ENCODE results near the gene PARD3. TPM values are rescaled to one million over a fixed set of nuclear protein-coding genes. Genes with fewer than 3 reads are reported as not detected.

Gene PARD3
- total RNA-seq, 1 donor from 2014 or later, result 64.5 TPM

DNA sequence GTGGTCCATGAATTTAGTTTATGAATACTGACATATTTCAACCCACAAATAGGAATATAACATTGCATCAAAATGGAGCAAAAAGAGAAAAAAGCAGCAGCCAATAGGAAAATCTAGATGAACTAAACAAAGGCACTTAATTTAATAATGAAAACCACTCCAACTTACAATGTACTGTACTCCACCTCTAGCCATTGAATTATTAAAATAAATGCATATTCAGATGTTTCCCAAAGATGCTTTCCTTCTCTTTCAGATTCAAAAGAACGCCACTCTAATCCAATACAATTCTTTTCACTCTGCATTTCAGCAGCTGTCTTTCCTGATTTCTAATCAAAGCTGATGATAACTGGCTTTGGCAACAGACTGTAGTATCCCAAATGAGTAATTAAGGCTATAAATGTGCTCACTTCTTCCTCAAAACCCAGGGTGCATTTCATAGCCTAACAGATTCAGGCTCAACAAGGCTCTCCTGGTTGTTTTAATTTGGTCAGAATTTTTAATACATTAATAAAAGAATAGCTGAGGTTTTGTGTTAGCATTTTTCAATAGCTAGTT lies 577.1 kb downstream of the PARD3 start:
- ATAC-seq, result no peak

DNA sequence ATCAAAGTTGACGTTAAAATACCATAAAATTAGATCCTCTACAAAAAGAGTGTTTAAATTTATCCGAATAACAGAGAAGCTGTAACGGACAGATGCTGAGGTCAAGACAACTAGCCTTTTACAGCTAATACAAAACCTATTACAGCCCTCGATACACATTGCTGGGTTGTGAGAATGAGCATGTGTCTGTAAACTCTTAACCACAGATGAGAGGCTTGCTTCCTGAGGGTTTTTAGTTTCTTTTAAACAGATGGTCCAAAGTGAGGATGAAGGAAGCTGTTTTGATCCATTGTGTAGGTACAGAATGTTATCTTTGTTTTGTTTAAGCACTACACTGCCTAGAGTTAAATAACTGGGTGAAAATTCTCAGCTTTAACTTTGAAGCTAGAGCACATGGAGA lies 578.2 kb downstream of the PARD3 start:
- ATAC-seq, result no peak

DNA sequence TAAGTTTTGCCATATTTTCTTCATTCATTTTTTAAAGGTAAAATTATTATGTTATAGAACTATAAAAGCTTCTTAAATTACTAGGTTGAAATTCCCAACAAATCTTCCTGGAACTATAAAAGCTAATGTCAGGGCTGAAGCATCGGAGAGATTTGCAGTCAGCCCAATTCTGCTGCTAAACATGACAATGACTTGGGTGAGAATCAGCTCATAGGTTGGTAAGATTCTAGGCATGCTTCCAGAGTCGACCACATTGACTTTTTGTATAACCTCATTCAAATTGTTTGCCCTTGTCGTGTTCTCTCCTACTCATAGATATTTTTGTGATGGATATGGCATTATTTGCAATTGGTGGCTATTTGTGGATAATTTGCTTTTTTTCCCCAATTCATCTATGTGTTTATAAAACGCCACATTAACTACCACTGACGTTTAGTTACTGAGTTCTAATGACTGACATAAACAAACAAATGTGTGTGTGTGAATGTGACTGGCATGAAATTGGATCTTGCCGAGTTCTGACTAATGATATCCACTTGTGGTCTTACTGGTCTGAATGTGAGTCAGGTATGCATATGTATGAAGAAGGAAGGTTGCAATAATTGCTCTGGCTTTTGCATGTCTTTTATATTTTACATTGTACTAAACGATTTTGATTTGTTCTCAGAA lies 579.8 kb downstream of the PARD3 start:
- peak; percentile 68 for ATAC-seq

DNA sequence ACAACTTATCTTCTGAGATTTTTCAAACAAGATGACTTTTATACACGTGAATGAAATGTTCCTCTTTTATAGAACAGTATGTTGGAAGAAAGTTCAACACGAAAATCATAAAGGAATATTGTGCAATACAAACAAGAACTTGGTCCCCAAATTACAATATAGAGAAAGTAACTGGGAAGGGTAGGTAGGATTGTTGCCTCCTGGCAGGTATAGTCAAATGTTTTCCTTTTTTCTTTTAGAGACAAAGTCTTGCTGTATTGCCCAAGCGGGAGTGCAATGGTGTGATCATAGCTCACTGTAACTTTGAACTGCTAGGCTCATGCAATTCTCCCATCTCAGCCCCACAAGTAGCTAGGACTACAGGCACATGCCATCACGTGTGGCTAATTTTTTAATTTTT lies 582.6 kb downstream of the PARD3 start:
- no peak for ATAC-seq

DNA sequence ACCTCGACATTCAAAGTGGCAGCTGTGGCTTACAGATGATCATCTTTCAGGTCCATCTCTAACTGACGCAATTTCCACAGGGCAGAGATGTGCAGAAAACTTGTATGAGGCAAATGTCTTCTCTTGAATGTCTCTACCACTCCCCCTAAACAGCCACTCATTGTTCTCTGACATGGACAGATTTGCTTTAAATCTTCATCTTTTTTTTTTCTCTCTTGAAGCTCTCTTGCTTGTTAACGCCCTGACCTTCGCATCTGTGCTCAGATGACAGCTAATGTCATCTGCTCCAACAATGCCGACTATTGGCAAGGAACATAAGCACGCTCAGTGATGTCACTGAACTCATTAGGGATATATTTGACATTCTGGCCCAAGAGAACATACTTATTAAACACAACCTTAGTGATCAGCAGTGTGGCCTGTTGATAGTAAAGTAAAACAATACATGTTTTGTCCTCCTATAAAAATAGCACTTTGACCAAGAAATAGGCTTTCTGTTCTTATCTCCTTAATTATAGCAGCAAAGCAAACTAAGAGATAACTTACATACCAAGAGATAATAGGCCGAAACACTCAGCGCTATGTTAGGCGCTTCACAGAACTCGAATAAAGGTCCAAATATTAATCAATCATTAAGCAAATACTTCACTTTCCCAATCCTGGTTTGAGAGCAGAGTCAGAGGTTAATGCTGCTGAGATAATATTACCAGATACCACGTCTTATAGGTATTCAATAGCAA lies 583.5 kb downstream of the PARD3 start:
- ATAC-seq, result no peak

DNA sequence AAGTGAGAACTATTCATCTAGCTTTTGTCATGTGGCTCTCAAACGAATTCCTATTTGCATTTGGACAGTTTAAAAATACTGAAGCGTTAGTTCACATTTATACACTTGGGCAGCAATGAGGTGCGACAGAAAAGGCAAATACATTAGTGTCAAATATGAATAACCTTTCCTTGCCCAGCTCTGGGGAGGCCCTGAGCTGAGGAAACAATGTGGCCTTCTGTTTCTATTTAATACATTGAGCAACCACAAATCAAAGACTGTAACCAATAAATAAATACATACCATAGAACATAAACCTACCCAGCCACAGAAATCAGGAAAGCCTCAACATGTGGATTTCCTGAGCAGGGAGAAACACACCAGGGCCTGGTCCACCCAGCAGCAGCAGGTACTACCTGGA lies 585.2 kb downstream of the PARD3 start:
- ATAC-seq, result no peak

DNA sequence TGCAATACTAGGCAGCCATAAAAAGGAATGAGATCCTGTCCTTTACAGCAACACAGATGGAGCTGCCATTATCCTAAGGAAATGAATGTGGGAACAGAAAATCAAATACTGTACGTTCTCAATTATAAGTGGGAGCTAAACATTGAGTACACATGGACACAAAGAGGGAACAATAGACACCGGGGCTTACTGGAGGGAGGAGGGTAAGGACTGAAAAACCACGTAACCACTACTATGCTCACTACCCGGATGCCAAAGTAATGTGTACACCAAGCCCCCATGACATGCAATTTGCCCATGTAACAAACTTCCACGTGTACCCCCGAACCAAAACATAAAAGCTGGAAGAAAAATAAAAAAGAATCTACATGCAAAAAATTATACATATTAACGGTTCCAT lies 587.0 kb downstream of the PARD3 start:
- ATAC-seq, result no peak

DNA sequence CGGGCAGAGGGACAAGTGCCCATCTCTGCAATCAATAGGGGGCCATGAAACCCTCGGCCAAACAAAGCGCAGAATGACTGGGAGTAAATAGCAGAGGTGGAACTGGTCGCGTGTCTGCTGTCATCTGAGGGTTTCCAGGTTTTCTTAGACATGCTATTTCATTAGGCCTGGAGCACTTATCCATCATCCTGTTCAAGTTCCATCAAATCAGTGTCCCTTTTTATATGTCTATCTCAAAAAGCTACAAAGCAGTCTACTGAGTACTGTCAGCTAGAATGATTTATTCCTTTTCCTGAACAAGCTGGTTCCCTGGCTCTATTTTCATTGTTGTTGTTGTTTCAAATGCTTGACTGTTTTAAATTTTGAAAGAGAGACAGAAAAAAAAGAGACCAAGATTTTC lies 590.5 kb downstream of the PARD3 start:
- no peak for ATAC-seq

DNA sequence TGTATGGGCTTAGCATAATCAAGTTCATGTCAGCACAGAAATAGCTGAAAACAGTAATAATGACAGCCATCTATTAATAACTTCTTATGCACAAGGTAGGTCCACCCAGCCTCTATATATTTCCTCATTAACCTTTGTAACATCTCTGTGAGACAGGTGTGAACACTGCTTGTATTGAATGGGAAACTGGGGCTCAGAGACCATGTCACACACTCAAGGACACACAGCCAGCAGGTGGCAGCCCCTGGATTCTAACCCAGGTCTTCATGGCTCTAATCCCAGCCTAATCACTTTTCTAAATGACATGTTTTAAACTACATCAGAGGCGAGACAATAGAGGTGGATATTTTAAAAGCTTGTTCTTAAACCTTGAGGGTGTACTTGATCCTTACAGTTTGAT lies 591.4 kb downstream of the PARD3 start:
- no peak for ATAC-seq

DNA sequence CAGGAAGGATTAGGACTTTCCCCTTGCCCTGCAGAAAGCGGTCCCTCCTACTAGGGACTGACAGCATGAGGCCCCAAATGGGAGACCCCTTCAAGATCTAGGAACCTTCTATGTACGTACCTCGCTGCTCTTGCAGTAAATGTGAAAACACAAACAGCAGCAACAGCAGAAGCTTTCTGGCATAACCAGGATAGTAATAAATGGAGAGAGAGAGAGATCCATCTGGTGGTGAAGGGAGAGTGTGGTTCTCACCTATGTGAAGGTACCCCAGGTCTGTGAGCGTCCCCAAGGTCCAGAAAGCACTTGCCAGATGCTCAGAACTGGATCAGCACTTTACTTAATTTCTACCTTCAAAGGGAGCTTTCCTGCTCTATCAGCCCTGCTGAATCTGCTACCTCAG lies 592.7 kb downstream of the PARD3 start:
- ATAC-seq, result no peak

DNA sequence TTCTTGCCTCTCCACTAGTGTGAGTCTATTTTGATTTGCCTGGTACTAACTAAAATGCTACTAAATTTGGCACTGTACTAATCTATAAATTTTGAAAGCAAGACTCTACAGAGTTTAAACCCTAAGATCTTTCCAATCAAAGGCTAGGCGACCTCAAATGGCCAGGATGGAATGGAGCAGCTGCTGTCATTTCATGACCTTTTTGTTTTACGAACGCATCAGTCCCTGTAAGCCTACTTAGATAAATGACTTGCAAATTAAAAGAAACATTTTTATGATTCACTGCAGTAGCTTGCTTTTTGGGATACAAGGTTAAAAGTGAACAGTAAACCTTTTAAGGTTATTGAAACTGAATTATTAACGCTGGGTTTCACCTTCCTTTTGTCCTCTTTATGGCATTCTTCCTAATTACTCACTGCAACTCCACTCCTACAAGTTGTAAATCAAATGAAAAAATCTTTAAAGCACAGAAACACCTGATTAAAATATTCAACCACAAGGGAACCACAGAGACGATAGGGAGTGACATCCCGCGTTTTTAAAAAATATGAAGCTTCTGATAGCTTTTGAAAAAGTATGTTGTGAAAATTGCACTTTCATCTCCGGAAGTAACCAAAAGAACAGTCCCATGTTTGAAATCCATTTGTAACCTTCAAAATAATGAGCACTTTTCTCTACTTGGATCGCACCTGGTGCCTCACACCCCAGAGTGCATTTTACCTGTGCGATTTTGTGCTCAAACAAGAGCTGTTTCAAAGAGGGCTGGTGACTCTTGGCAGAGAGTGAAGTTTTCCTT lies 595.1 kb downstream of the PARD3 start:
- no peak for ATAC-seq

DNA sequence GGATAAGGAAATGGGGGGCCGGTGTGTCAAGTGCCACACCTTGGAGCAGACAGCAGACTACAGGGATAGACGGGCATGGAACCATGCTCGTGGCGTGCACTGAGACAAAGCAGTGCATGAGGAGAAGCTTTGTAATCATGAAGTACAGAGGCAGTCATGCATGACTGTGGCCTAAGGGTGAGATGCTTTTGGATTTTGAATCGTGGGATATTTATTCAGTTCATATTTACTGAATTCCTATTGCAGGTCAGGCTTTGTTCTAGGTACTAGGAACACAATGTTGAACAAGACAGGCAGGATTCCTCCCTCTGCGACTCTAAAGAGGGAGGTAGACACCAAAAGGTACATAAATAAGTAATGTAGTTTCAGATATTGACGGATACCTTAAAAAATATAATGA lies 597.6 kb downstream of the PARD3 start:
- ATAC-seq, result peak; percentile 87

DNA sequence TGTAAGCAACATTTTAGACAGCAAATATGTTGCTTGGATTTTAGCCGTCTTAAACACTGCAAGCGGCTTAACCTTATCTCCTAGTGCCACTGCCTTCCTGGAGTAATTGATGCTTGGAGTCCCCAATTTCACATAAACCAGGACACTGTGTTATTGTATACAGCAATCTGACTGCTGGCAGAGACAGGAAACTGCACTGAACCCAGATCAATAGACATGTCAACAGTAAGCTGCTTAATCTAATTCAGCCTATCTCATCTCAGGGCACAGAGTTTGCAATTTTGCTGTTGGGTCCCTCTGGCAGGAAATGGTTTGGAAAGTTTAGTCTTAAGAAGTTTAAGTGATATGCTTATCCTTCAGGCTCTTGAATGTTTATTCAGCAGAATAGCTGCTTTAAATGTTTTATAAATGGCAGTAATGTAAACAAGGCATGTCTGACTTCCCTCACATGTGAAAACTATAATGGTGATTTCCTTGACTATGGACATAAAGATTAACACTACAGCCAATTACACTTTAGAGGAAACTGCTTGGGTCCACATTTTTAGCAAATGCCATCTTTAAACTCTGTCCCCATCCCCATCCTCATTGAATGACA lies 598.6 kb downstream of the PARD3 start:
- no peak for ATAC-seq

DNA sequence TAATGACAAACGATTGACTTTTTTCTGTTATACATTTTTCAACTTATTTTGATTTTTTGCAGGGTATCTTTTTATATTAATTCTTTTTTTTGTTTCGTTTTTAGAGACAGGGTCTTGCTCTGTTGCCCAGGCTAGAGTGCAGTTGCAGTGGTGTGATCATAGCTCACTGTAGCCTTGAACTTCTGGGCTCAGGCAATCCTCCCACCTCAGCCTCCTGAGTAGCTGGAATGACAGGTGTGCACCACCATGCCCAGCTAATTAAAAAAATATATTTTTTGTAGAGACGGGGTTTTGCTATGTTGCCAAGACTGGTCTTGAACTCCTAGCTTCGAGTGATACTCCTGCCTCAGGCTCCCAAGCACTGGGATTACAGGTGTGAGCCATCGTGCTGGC lies 601.3 kb downstream of the PARD3 start:
- ATAC-seq, result no peak

DNA sequence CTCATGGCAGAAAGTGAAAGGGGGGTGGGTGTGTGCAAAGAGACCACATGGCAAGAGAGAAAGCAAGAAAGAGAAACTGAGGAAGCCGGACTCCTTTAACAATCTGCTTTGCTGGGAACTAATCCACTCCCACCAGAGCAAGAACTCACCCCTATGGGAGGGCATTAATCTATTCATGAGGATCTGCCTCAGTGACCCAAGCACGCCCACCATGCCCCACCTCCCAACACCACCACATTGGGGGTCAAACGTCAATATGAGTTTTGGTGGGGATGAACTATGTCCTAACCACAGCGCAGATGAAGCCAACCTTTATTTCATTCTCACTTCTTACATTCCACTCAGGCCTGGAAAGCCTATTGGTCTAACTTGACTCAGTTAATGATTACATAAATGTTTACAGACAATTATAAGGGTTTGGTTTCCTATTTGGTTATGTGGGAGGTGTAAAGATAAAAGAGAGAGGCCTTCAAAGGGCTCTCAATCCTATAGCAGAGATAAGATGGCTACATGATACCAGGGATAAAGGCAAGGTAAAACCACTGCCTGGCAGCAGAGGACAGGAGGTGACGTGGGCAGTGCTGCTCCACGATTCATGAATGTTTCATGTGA lies 601.8 kb downstream of the PARD3 start:
- ATAC-seq, result no peak

DNA sequence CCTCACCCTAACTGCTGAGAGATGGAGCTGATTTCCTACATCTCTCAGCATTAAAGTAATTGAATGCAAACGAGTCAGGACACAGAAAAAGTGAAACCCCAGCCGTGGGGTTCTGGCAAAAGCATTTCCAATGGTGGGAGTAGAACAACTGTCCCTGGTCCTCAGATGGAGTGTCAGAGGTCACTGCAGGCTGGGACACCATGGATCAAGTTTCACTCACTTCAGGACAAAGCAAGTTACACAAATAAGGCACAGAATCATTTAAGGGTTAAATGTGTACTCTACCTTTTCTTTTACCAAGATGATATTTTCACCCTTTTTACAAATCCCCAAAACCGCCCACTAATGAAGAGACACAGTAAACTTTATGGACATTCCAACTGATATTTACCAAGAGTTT lies 607.8 kb downstream of the PARD3 start:
- ATAC-seq, result no peak

DNA sequence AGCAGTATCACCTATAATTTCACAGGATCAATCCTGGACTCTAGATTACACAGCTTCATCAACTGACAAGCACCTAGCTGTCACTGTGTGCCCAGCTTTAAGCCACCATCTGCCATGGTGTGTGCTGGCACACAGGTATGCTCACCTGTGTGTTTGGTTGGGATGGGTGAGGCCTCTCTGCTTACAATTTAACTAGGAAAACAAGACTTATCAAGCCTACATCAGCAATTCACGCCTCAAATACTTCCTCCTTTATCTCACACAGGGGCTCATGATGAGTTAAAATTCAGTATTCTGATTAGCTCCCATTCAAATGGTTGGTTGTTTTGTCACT lies 608.2 kb downstream of the PARD3 start:
- ATAC-seq, result no peak

DNA sequence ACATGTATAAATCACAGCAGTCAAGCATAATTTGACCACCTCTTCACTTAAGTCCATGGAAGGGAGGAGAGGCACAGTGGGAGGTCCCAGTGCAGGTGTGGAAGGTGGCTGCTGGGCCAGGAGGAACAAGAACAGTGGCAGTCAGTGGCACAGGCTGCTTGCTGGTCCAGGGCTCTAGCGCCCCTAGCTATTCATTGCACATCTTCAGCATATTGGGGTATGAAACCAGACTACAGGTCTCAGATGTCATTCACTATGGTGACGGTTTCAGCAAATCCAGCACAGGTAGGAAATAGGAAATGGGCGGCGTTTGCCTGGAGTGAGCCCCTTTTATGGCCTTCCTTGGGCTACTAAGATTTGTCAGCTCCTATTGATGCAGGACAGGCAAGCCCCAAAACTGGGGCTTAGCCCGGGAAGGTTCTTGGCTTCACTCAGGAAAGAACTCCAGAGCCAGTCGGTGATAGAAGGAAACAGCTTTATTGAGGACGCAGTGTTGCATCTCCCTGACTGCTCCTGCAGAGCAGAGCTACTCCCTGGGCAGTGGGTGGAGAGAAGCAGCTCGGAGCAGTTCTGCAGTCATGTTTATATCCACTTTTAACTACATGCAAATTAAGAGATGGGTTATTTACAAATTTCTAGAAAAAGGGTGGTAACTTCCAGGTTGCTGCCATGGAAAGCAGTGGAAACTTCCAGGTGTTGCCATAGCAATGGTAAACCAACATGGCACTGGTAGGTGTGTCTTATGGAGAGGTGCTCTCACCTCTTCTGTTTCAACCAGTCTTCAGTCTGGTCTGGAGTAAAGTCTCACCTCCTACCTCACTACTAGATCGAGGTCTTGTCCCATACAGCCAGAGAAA lies 608.8 kb downstream of the PARD3 start:
- ATAC-seq, result no peak

DNA sequence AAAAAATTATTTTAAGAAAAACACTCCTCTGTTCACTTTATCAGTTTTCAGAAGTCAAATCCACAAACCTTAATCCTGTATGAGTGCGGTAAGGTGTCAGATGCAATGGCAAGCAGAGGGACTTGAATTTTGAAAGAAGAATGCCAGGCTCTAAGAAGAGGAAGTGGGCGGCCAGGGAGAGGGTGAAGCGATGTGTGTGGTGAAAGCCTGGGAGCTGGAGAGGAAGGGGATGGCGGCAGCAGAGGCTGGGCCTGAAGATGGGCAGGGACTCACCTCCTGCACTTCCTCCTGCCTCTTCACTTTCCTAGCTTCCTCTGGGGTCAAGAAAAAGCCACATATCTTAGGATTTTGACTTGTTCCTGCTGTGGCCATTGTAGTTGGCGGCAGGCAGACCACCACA lies 609.6 kb downstream of the PARD3 start:
- ATAC-seq, result no peak

DNA sequence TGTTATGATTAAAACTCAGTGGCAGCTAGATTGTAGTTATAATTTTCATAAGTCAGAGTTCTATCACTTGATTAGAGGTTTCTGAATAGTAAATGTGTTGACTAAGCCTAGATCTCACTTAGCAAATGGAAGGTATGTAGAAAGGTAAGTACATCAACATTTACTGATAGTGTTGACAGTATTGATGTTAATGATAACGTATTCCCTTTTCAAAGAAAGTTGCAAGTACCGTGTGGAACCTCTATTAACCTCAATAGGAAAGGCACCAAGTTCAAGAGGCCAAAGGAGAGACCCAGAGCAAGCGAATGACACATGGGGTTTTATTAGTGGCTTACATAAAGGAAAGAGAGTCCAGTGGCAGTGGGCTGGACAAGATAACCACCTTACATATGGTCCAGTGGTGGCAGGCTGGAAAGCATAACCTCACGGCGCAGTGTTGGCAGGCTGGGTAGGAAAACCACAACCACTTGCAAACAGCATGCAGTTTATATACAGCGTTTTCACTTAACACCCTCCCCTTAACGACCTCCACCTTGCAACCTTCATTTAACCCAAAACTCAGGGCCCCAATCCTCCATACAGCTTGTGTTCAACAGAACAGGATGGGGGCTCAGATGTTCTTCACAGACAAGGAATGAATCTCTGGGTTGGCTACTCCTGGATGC lies 611.0 kb downstream of the PARD3 start:
- no peak for ATAC-seq

DNA sequence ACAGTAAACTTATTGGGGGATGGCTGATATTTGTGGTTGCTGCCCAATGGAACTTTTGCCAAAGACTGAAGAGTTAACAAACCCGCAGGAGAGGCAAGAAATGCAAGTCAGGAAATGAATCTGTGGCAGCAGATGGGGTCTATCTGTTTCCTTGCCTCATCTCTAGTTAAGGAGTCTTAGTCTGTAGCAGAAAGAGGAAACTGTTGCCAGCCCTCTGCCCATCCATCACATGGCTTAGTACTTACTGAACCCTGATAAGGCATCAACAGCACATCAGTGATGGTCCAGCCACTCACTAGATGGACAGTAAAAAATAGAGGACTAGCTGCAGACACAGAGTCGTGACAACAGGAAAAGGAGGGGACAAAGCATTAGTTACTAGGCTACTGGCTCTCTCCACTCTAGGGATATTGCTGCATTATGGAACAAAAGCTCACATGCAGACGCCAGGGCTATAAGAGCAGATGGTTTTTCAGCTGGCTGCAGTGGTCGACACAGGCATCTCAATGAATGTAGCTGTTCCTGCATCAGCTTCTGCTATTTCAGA lies 614.7 kb downstream of the PARD3 start:
- ATAC-seq, result no peak
